Endothelial cell (in vitro differentiated cells): ENCODE data around the gene KRTAP10-3. TPM values are rescaled to one million over a fixed set of nuclear protein-coding genes. Genes with fewer than 3 reads are reported as not detected.

Experiments
- DNase-seq: peaks from one replicate; pipeline ENCODE4 v3.0.0; 2021; ENCODE audit warnings: low spot score
- H3K27ac Mint-ChIP-seq: one replicate; pipeline ENCODE4 v1.8.0; 2021; ENCODE audit warnings: mixed read lengths, inconsistent platforms; ENCODE audit not compliant: unreplicated experiment
- H3K27me3 Mint-ChIP-seq: one replicate; pipeline ENCODE4 v1.8.0; 2021; ENCODE audit warnings: mild to moderate bottlenecking, moderate library complexity, mixed read lengths, inconsistent platforms; ENCODE audit not compliant: unreplicated experiment
- H3K36me3 Mint-ChIP-seq: one replicate; pipeline ENCODE4 v1.8.0; 2021; ENCODE audit warnings: mild to moderate bottlenecking, low read depth, mixed read lengths, inconsistent platforms; ENCODE audit not compliant: unreplicated experiment
- H3K4me1 Mint-ChIP-seq: one replicate; pipeline ENCODE4 v1.8.0; 2021; ENCODE audit warnings: mild to moderate bottlenecking, mixed read lengths, inconsistent platforms; ENCODE audit not compliant: unreplicated experiment
- H3K4me3 Mint-ChIP-seq: one replicate; pipeline ENCODE4 v1.8.0; 2021; ENCODE audit warnings: mild to moderate bottlenecking, mixed read lengths, inconsistent platforms; ENCODE audit not compliant: unreplicated experiment
- H3K9me3 Mint-ChIP-seq: one replicate; pipeline ENCODE4 v1.8.0; 2021; ENCODE audit warnings: mixed read lengths, inconsistent platforms; ENCODE audit not compliant: unreplicated experiment
- CTCF ChIP-seq: fragments of 200-600 bp; sonication (generic); IDR thresholded peaks from one replicate; pipeline ENCODE4 v1.5.0; 2021; ENCODE audit warnings: antibody characterized with exemption; ENCODE audit not compliant: unreplicated experiment
- total RNA-seq: library from RNA; stranded (reverse); fragmentation: NEBNext Ultra II Directional; extraction: Animal tissue kit (Norgen Biotek cat#: 25700); gene quantifications from one replicate; pipeline ENCODE4 v1.2.1, GENCODE V29; 2021; ENCODE audit not compliant: unreplicated experiment

The KRTAP10-3 gene
- total RNA-seq, 1 donor from 2014 or later: not detected

- no peak for TF ChIP-seq CTCF
- peaks cover 8% of the 10 kb centered on the region for H3K27me3 Mint-ChIP-seq
- no peaks in the 10 kb centered on the region for H3K9me3 Mint-ChIP-seq
- no peaks in the 10 kb centered on the region for H3K36me3 Mint-ChIP-seq
- peaks cover 5% of the 10 kb centered on the region for H3K4me1 Mint-ChIP-seq
- H3K4me3 Mint-ChIP-seq: no peak overlapping the region
- no peak for DNase-seq
- no peak overlapping the region for H3K27ac Mint-ChIP-seq
Observed at GRCh38 chr21:44596068-44596725, 37.6 kb upstream of the KRTAP10-3 start.

- Mint-ChIP-seq H3K27ac (no peak overlapping the region), H3K9me3 (no peaks in the 10 kb centered on the region), H3K4me1 (peaks cover 5% of the 10 kb centered on the region), H3K4me3 (no peak overlapping the region), H3K27me3 (peaks cover 6% of the 10 kb centered on the region), H3K36me3 (no peaks in the 10 kb centered on the region)
- no peak for DNase-seq
- TF ChIP-seq CTCF: no peak
Observed at GRCh38 chr21:44595524-44595923, 36.9 kb upstream of the KRTAP10-3 start.

GRCh38 chr21:44594406-44594916 lies 35.9 kb upstream of the KRTAP10-3 start:
- no peak for DNase-seq
- peaks cover 5% of the 10 kb centered on the region for H3K4me1 Mint-ChIP-seq
- no peak overlapping the region for H3K27ac Mint-ChIP-seq
- no peaks in the 10 kb centered on the region for H3K36me3 Mint-ChIP-seq
- H3K27me3 Mint-ChIP-seq: peaks cover 5% of the 10 kb centered on the region
- no peak for TF ChIP-seq CTCF
- H3K4me3 Mint-ChIP-seq: no peak overlapping the region
- H3K9me3 Mint-ChIP-seq: no peaks in the 10 kb centered on the region

- Mint-ChIP-seq H3K4me1 (peaks cover 5% of the 10 kb centered on the region), H3K27me3 (peaks cover 5% of the 10 kb centered on the region), H3K4me3 (no peak overlapping the region), H3K27ac (no peak overlapping the region), H3K36me3 (no peaks in the 10 kb centered on the region), H3K9me3 (no peaks in the 10 kb centered on the region)
- DNase-seq: no peak
- no peak for TF ChIP-seq CTCF
Observed at GRCh38 chr21:44593598-44594405, 35.2 kb upstream of the KRTAP10-3 start.
